ENCODE data around the gene P2RY2. TPM values are rescaled to one million over a fixed set of nuclear protein-coding genes. Genes with fewer than 3 reads are reported as not detected.

The P2RY2 gene
- total RNA-seq, 1 experiment from 2014 or later: 0.26 TPM

DNA sequence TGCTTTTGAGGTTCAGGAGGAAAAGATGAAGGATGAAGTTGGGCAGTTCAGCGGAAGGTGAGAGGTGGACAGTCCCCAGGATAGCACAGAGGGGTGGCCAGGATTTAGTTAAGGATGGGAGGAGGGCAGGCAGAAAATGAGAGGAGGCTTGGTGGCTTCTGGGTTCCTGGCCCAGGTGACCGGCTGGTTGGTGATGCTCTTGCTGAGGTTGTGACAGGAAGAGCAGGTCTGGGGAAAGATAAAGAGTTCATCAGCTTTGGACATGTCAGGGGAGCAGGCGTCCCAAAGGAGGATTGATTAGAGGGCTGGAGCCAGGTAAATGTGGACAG, 27.6 kb upstream of the P2RY2 start:
- Histone ChIP-seq H2BK15ac (ENCODE audit: low read depth, low read length) (no peak overlapping the region), H3K56ac (ENCODE audit: insufficient read length, low read depth, low read length) (no peak overlapping the region), H3K9me3 (ENCODE audit: control insufficient read depth, low read depth, low read length) (no peaks in the 10 kb centered on the region), H3K9ac (ENCODE audit: extremely low read depth, insufficient read length, low read length) (no peak overlapping the region), H2BK12ac (ENCODE audit: insufficient read length, low read depth, low read length) (no peak overlapping the region), H3K27ac (ENCODE audit: insufficient read length, low read depth, low read length) (no peak overlapping the region), H3K27me3 (ENCODE audit: insufficient read depth, low read length) (no peaks in the 10 kb centered on the region), H3K4me1 (ENCODE audit: insufficient read depth, low read length) (no peaks in the 10 kb centered on the region), H2BK5ac (ENCODE audit: insufficient read length, low read length) (no peak overlapping the region), H2AK5ac (ENCODE audit: insufficient read length, low read length) (no peak overlapping the region), H3K79me1 (ENCODE audit: insufficient read depth, low read depth, low read length, poor library complexity, severe bottlenecking) (no peaks in the 10 kb centered on the region), H3K23me2 (ENCODE audit: insufficient read length, low read depth, low read length, poor library complexity, severe bottlenecking) (no peaks in the 10 kb centered on the region), H3K23ac (ENCODE audit: insufficient read length, low read depth, low read length) (no peak overlapping the region), H3T11ph (ENCODE audit: low read length) (no peak overlapping the region), H2BK120ac (ENCODE audit: low read depth, low read length, poor library complexity, severe bottlenecking) (no peak overlapping the region), H2AFZ (ENCODE audit: low read length) (no peak overlapping the region), H4K20me1 (ENCODE audit: control insufficient read depth, insufficient read depth, insufficient read length) (no peaks in the 10 kb centered on the region), H2BK20ac (ENCODE audit: low read depth, low read length, poor library complexity, severe bottlenecking) (no peak overlapping the region), H3K4me2 (ENCODE audit: insufficient read depth, insufficient read length, low read length) (no peak overlapping the region), H4K8ac (replicated peaks; ENCODE audit: insufficient read length, low read depth, low read length) (no peak overlapping the region), H4K91ac (ENCODE audit: insufficient read length, low read depth, low read length) (no peak overlapping the region), H3K79me2 (ENCODE audit: insufficient read depth, low read length) (no peaks in the 10 kb centered on the region), H3K4ac (ENCODE audit: low read depth, low read length) (no peak overlapping the region), H3K14ac (ENCODE audit: insufficient read depth, low read length) (no peak overlapping the region), H4K5ac (ENCODE audit: insufficient read length, low read depth, low read length) (no peak overlapping the region), H3K18ac (ENCODE audit: insufficient read length, low read depth, low read length) (no peak overlapping the region)
- Mint-ChIP-seq H3K4me1 (peaks cover 12 to 13% of the 10 kb centered on the region in 2 experiments), H3K27ac (no peak overlapping the region), H3K9me3 (no peaks in the 10 kb centered on the region), H3K27me3 (ENCODE audit: low read depth) (peaks cover 1% of the 10 kb centered on the region), H3K4me3 (no peak overlapping the region), H3K36me3 (ENCODE audit: insufficient read depth in 1 of 3, low read depth in 3 of 3) (no peaks in the 10 kb centered on the region)
- no CpG with 5 or more reads among the region's 3 CpGs for WGBS (ENCODE audit: extremely low coverage, insufficient read length, low lambda C conversion rate)
- TF ChIP-seq, protein P1, sequence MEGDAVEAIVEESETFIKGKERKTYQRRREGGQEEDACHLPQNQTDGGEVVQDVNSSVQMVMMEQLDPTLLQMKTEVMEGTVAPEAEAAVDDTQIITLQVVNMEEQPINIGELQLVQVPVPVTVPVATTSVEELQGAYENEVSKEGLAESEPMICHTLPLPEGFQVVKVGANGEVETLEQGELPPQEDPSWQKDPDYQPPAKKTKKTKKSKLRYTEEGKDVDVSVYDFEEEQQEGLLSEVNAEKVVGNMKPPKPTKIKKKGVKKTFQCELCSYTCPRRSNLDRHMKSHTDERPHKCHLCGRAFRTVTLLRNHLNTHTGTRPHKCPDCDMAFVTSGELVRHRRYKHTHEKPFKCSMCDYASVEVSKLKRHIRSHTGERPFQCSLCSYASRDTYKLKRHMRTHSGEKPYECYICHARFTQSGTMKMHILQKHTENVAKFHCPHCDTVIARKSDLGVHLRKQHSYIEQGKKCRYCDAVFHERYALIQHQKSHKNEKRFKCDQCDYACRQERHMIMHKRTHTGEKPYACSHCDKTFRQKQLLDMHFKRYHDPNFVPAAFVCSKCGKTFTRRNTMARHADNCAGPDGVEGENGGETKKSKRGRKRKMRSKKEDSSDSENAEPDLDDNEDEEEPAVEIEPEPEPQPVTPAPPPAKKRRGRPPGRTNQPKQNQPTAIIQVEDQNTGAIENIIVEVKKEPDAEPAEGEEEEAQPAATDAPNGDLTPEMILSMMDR (conservative IDR thresholded peaks at IDR 0.05): no peak
- DNase-seq: no peak
